Midbrain (tissue), 1 donor: ENCODE measurements around the gene HMCN2.

Experiments
- DNase-seq: peaks from one replicate; lab custom pipeline; 2025; lab: John Stamatoyannopoulos, UW

Gene HMCN2

DNA sequence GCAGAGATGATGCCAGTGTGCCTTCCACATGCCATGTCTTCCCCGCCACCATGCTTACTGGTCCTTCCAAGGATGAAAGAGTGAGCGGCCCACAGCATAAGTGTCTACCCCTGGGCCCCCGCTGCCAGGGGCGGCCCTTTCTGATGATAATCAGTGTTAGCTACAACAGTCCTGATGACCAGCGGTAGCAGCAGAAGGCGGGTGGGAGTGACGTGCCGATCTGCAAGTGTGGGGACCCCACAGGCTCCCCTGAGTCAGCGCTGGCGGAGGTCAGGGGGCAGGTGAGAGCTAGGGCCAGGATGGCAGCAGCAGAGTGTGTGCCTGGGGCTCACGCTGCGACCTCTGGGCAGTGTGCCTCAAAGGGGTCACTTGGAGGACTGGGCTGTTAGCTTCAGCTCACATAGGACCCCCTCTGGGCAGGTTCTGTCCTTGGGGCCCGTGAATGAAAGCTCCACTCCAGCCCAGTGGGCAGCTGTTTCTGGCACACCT, 80.4 kb downstream of the HMCN2 start:
- no peak for DNase-seq

DNA sequence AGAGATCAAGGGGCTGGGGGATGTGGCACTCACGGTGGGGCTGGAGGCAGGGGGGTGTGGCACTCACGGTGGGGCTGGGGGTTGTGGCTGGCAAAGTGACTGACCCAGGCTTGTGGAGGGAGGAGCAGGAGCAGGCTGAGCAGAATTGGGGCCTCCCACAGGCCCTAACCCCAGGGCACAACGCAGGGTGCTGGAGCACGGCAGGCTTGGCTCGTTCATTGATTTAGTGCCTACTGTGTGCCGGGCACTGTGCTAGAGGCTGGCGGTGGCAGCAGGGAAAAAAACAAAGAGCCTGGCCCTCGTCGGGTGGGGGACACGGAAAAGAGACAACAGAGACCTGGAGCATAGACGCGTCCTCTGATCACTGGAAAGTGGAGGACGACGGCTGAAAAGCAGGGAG, 80.9 kb downstream of the HMCN2 start:
- no peak for DNase-seq

- DNase-seq: no peak
Observed at GRCh38 chr9:130347036-130347435, 81.5 kb downstream of the HMCN2 start.

DNA sequence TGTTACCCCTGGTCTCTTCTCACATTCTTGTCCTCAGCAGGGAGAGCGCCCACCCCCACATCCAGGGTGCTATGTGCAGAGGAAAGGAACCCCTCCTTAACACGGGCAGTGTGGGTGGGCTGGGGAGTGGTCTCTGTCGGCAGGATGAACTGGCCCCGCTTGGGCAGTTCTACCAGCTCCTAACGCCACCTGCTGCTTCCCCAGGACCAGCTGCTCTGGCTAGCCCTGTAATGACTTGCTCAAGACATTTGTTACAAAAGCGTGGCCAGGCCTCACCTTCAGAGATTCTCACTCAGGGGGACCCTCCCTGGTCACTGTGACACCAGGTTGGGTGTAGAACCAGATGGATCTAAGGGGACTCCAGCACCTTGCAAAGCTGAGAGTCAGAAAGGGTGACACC, 82.4 kb downstream of the HMCN2 start:
- DNase-seq: no peak

DNA sequence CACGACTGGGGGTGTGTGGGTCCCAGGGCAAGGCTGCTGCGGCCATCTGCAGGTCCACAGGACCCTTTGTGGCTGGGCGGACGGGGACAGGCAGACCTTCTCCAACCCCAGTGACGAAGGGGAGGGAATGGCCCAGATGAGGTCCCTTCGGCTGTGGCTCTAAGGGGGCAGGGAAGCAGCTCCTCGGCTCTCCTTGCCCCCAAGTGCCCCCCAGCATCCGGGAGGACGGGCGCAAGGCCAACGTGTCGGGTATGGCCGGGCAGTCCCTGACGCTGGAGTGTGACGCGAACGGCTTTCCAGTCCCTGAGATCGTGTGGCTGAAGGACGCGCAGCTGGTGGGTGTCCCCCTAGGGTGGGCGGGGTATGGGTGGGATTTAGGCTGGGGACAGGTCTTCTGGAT, 82.8 kb downstream of the HMCN2 start:
- DNase-seq: no peak

- no peak for DNase-seq
Observed at GRCh38 chr9:130348881-130349280, 83.3 kb downstream of the HMCN2 start.

DNA sequence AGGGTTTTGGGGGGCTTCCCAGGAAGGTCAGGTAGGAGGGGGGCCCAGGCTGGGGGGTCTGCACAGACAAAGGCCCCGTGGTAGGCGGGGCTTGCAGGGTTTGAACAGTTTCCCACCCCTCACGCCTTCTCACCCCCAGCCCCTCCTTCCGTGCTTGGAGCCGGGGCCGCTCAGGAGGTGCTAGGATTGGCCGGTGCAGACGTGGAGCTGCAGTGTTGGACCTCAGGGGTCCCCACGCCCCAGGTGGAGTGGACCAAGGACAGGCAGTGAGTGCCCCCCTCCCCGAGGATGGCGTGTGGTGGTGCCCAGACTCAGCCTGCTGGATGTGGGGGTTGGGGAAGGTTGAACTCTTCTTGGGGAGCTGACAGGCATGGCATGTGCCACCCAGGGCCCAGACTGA, 83.8 kb downstream of the HMCN2 start:
- DNase-seq: no peak

- no peak for DNase-seq
Observed at GRCh38 chr9:130351343-130351742, 85.8 kb downstream of the HMCN2 start.

- DNase-seq: no peak
Observed at GRCh38 chr9:130352081-130352480, 86.5 kb downstream of the HMCN2 start.

DNA sequence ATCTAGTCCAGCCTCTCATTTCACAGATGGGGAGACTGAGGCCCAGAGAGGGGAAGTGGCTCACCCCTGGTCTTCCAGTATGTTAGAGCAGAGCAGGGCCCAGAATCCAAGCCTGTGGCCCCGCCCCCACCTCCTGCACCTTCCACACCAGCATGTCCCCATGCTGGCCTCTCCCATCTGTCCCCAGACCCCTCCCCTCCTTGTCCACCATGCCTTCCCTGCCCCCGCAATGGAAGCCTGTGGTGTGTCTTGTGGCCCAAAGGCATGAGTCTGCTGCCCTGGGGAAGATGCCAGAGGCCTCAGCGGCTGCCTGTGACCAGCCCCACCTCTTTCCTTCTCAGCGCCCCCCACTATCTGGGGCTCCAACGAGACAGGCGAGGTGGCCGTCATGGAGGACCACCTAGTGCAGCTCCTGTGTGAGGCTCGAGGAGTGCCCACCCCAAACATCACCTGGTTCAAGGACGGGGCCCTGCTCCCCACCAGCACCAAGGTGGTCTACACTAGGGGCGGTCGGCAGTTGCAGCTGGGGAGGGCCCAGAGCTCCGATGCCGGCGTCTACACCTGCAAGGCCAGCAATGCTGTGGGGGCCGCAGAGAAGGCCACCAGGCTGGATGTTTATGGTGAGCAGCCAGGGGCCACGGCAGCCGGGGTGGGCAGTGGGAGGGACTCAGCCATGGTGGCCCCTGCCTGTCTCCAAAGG, 87.2 kb downstream of the HMCN2 start:
- no peak for DNase-seq

DNA sequence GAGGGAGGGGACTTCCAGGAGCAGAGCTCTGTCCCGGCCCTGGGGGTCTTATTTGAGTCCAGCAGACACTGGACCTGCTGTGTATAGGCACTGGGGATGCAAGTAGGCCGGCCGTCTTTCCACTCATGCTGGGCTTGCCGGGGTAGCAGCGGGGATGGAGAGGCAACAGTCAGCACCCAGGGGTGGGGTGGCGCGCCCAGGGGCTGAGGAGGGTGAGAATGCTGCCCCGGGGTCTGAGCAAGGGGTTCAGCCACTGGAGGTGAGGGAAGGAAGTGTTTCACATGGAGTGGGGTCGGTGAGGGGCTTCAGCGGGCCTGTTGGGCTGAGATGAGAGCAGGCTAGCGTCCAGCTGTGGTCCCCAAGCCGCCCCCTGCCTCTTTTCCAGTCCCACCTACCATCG, 88.8 kb downstream of the HMCN2 start:
- no peak for DNase-seq

- no peak for DNase-seq
Observed at GRCh38 chr9:130354806-130355205, 89.2 kb downstream of the HMCN2 start.

- DNase-seq: no peak
Observed at GRCh38 chr9:130356033-130356432, 90.5 kb downstream of the HMCN2 start.

DNA sequence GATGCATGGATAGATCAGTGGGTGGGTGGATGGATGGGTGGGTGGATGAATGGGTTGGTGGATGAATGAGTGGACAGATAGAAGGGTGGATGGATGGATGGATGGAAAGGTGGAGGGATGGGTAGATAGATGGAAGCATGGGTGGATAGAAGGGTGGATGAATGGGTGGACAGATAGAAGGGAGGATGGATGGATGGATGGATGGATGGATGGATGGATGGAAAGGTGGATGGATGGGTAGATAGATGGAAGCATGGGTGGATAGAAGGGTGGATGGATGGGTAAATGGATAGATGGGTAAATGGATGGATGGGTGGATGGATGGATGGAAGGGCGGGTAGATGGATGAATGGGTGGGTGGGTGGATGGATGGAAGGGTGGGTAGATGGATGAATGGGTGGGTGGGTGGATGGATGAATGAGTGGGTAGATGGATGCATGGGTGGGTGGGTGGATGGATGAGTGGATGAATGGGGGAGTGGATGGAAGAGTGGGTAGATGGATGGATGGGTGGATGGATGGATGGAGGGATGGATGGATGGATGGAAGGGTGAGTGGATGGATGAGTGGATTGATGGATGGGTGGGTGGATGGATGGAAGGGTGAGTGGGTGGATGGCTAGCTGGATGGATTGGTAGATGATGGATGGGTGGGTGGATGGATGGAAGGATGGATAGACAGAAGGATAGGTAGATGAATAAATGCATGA, 91.5 kb downstream of the HMCN2 start:
- no peak for DNase-seq

- no peak for DNase-seq
Observed at GRCh38 chr9:130358928-130359327, 93.4 kb downstream of the HMCN2 start.

DNA sequence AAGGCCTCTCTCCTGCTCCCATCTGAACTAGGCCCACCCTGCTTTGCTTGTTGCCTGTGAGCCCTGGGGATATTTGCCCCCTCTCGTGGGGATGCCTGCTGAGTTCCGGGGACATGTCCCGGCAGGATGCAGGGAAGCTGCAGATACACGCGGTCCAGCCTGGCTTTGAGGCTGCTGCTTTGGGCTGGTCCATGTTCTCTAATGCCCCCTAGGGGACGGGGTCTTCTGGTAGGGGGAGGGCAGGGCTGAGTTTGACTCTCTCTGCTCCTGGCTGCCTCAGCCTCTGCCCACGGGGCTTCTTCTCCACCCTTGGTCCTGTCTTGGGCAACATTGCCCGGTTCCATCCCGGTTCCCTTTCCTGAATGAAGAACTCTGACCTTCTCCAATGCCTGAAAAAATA, 94.3 kb downstream of the HMCN2 start:
- DNase-seq: no peak

DNA sequence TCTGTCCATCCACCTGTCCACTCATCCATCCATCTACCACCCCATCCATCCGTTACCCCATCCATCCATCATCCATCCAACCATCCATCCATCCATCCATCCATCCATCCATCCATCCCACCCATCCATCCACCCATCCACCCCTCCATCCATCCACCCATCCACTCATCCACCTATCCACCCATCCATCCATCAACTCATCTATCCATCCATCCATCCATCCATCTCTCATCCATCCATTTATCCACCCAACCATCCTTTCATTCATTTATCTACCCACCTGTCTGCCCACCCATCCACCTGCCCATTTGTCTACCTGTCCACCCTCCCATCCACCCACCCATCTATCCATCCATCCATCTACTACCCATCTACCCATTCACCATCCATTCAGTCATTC, 95.1 kb downstream of the HMCN2 start:
- no peak for DNase-seq

- no peak for DNase-seq
Observed at GRCh38 chr9:130361873-130362362, 96.4 kb downstream of the HMCN2 start.

GRCh38 chr9:130362691-130363090, 97.1 kb downstream of the HMCN2 start:
- DNase-seq: no peak

GRCh38 chr9:130363755-130364404, 98.3 kb downstream of the HMCN2 start:
- DNase-seq: no peak

DNA sequence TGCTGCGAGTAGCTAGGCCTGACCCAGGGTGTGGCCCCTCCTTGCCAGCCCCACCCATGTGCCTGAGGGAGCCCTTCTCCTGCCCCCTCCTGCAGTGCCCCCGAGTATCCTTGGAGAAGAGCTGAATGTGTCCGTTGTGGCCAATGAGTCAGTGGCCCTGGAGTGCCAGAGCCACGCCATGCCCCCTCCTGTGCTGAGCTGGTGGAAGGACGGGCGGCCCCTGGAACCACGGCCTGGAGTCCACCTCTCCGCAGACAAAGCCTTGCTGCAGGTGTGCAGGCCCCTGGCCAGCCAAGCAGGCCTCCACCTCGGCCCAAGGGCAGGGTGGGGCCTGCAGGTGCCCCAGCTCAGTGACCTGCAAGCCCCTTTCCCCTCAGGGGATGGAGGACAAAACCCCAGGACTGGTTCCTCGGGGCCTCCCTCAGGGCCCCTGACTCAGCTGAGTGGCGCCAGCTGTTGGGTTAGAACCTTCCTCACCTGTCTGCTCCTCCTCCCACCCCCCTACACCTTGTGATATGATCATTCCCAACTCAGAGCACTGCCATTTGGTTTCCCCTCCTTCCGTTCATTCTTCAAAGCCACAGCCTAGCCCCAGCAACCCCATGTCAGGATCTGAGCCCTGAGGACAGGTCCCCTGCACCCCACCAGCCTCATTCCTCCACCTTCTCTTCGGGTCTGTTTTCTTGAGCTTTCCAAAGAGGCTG, 99.2 kb downstream of the HMCN2 start:
- DNase-seq: no peak

DNA sequence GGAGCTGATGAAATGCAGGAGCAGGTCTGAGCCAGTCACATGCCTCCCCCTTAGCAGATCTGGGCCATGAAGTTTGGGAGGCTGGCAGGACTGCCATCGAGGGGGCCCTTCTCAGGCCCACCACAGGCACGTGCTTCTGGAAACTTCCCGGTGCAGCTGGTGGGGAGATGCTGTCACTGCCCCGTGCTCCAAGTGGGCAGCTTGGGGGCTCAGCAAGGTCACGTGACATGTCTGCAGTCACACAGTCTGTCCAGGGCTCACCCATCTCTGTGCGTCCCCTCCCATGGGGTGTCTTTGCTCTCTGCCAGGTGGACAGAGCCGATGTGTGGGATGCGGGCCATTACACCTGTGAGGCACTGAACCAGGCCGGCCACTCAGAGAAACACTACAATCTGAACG, 99.8 kb downstream of the HMCN2 start:
- no peak for DNase-seq
